DMS53 treated with DMSO at 0.1 percent for 48 hours (cell line): ENCODE data around the gene CNTROB.

Experiments used
- DNase-seq: peaks from one replicate; lab custom pipeline; 2025; ENCODE audit not compliant: unreplicated experiment; lab: John Stamatoyannopoulos, UW

CNTROB gene

DNA sequence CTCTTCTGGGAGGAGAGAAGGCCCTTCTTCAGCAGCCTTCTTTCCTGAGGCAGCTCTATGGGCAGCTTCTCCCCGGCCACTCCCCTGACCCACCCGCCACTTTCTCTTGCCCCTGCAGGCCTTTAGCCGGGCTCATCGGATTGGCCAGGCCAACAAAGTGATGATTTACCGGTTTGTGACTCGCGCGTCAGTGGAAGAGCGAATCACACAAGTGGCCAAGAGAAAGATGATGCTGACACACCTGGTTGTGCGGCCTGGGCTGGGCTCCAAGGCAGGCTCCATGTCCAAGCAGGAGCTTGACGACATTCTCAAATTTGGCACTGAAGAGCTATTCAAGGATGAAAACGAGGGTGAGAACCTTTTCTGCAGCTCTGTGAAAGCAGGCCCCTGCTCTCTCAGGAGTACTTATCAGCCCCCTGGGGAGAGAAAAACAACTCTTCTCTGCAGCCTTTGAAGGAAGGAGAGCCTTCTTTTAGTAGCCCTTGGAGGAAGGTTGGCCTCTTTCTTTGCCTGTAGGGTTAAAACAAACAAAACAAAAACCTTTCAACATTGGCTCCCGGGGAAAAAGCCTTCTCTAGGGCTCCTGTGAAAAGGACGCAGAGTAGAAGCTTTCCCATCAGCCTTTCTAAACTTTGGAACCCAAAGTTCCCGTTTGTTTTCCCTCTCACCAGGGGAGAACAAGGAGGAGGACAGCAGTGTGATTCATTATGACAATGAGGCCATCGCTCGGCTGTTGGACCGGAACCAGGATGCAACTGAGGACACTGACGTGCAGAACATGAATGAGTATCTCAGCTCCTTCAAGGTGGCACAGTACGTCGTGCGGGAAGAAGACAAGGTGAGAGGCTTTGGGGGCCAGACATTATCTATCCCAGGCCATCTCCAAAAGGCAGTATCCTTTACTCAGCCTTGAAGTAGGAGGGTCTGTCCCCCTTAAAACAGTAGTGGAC, 28.6 kb upstream of the CNTROB start:
- DNase-seq = no peak

DNA sequence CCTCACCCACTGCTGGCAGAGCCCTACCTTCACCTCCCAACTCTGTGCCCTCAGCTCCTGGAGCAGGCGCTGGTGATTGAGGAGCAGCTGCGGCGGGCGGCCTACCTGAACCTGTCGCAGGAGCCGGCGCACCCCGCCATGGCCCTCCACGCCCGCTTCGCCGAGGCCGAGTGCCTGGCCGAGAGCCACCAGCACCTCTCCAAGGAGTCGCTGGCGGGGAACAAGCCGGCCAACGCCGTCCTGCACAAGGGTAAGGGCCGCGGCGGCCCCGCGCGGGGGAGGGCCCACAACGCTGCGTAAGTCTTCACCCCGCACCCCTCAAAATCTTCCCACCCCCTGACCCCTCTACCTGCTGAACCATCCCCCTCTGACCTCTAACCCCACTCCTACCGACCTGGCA, 22.9 kb upstream of the CNTROB start:
- no peak for DNase-seq

DNA sequence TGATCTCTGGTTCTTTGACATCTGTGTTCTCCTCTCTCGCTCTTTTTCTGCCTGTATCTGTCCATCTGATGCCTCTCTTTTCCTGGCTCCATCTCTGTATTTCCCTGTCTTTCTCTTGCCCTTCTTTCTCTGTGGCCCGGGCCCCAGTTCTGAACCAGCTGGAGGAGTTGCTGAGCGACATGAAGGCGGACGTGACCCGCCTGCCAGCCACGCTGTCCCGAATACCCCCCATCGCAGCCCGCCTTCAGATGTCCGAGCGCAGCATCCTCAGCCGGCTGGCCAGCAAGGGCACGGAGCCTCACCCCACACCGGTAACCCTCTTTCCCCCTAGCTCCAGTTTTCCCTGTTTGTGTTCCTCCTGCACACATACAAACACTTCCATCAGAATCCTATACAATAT, 21.7 kb upstream of the CNTROB start:
- DNase-seq = no peak

DNA sequence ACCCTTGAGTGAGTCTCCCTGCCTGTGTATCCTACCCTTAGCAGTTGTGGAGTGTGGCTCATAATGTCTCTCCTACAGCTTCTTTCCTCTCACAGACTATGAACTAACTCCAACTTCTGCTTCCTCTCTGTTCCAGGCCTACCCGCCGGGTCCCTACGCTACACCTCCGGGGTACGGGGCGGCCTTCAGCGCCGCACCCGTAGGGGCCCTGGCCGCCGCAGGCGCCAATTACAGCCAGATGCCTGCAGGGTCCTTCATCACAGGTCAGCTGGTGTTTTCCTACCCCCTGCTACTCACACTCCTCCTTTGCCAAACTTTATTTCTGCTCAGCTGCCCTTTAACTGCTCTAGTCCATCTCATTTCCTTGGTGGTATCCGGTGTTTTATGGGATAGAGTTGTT, 21.3 kb upstream of the CNTROB start:
- no peak for DNase-seq

DNA sequence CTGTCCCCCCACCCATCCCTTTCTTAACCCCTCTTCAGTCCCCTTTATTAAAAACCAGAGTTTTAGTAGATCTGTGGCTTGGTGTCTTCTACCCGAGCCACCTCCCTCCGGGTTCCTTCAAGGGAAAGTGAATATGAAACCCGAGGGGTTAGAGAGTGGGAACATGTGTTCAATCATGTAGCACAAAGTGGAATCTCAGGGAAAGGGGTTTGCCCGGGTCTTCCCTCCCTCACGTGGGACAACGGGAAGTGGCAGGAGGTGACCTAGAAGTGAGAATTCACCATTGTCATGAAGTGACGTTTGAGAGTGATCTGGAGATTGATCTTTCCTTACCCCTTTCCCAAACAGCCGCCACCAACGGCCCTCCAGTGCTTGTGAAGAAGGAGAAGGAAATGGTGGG, 20.9 kb upstream of the CNTROB start:
- DNase-seq = no peak

DNA sequence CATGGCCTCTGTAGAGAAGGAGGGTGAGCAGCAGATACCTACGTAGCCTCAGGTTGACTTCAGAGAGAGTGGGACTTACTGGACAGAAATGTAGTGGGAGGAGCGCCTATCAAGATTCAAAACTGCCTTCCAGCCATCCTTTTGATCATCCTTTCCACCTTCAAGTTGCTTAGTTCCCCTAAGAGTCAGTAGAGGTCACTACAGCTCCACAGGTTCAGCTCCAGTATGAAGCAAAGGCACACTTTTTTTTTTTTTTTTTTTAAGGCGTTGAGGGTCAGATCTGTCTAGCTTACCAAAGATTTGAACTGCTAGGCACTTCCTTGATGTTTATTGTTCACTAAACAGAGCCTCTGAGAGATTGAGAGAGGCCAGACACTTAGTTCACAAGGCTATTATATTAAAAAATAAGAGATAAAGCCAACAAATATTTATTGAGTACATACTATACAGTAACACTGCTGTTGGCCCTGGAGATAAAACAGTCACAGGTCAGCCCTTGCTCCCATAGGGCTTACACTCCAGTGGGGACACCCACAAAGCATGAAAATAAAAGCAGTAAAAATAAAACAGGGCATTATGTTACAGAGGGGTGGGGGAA, 19.0 kb upstream of the CNTROB start:
- peak; percentile 92 for DNase-seq

DNA sequence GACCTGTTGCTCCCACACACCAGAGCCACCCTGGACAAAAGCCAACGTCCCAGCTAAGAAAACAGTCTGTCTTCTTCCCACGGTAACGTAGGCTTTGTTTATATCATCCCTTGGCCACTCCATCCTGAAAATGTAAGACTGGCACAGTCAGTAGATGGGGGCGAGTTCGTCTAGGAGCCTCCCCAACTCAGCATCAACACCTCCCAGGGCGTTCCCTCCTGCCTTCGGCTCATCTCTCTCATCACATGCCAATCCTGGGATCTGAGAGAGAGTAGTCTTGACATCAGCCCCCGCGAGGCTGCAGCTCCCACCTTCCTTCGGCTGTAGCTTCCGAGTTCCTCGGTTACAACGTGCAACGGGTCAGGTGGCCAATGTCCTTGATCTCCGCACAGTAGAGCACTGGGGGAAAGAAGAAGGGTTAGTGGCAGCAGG, 16.8 kb upstream of the CNTROB start:
- peak; percentile 89 for DNase-seq

GRCh38 chr17:7915611-7916384, 16.2 kb upstream of the CNTROB start, which contains the start of gene RNF227:
Gene RNF227, minus strand, starts transcription at chr17:7916289. Its CDS starts 94 bp downstream, at chr17:7916195.
- peak; percentile 89 for DNase-seq

DNA sequence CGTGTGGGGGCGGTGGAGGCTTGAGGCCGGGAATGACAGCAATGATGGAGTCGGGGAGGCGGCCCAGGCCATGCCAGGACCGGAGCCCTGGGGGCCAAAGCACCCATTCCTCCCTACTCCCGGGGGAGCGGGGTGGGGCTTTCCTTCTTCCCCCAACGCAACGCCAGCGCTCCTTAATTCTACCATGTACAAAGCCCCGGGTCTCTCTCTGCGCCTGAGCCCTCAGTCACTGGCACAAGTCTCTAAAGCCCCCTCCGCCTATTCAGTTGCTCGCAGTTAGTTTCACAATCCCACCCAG, 15.7 kb upstream of the CNTROB start:
- DNase-seq = no peak

- no peak for DNase-seq
Observed at GRCh38 chr17:7916808-7917207, 15.2 kb upstream of the CNTROB start.

- peak; percentile 63 for DNase-seq
Observed at GRCh38 chr17:7922269-7922844, 9.6 kb upstream of the CNTROB start.

- peak; percentile 82 for DNase-seq
Observed at GRCh38 chr17:7922845-7923628, 9.0 kb upstream of the CNTROB start.

DNA sequence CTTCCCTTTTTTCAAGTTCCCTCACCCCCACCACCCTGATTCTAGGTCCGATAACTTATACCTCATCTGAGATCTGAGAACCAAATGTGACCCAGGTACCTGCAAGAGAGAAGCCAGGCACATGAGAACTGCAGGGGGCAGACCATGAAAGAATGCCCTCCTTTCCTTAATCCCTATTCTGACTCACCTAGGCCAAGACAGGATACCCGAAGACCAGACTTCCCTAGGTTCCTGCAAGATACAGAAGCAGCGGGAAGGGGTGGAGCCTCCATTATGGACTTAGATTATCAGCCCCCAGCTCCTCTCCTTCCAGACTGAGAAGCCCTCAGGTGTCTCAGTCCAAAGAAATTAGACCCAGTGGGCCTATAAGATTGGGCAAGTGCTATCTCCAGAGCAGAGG, 4.4 kb upstream of the CNTROB start:
- DNase-seq = no peak

DNA sequence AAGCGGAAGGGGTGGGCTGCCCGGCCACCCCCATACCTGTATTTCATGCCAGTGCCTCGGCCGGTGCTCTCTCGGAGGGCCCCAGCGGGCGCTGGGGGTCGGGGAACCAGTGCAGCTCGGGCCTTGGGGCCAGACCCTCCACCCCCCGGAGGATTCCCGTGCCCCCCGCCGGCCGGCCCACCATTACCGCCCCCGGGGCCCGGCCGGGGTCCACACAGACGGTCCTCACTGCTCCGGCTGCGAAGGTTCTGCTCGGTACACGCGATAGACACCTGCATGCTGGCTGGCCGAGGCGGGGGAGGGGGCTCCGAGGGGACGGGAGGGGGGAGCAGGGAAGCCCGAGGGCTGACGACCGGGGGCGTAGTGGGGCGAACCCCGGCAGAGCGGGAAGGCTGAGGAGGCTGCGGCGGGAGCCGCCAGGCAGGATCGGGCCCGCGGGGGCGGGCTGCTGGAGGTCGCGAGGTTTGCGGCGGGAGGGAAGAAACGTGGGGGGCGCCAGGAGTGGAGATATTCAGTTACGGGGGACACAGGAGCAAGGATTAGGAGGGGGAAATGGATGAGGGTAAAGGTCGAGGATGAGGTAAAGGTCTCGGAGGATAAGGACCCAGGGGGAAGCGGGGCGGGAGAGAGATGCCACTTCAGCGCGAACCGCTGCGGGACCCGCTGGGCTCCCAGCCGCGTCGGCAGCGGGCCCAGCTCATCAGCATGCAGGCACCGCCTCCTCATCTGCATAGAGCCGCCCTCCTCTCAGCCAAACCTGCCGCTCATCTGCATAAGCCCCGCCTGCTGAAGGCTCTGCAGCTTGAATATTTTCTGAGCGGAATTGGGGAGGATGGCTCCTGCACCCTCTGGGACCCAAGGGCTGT, 2.6 kb upstream of the CNTROB start, which contains the start of gene KCNAB3:
KCNAB3 (minus strand) TSS at position 699 of the 866 bp plus-strand sequence; CDS start at position 278, 421 bp downstream.
- no peak for DNase-seq

- no peak for DNase-seq
Observed at GRCh38 chr17:7930841-7931631, 970 bp upstream of the CNTROB start.

- DNase-seq = no peak
Observed at GRCh38 chr17:7932483-7932891, 481 bp downstream of the CNTROB start.

DNA sequence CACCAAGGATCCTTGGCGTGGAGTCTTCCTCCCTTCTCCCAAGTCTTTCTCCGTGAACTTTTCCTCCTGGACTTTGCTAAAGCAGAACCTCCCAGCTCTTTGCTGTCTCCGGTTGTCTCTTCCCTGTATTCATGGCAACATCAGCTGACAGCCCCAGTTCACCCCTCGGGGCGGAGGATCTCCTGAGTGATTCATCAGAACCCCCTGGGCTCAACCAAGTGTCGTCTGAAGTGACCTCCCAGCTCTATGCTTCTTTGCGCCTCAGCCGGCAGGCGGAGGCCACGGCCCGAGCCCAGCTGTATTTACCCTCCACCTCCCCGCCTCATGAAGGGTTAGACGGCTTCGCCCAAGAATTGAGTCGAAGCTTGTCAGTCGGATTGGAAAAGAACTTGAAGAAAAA, 943 bp downstream of the CNTROB start:
- DNase-seq = no peak

GRCh38 chr17:7935859-7936258, 3.9 kb downstream of the CNTROB start:
- DNase-seq = no peak

DNA sequence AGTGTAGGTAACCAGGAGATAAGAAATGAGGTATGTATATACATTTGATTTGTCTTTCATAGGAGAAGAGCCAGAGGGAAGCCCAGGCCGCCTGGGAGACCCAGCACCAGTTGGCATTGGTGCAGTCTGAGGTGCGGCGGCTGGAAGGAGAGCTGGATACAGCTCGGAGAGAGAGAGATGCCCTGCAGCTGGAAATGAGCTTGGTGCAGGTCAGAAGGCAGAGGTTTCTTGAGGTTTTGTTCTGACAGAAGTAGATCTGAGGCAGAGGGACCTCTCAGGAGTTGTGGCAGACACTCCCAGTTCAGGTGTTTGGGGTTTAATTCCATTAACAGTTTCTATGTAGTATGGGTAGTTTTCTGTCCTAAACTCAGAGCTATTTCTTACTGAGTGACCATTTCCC, 8.0 kb downstream of the CNTROB start:
- no peak for DNase-seq
